Osteoblast (primary cell): ENCODE measurements around the gene ORC2. TPM values are rescaled to one million over a fixed set of nuclear protein-coding genes. Genes with fewer than 3 reads are reported as not detected.

Experiments
- DNase-seq: peaks from one replicate; pipeline ENCODE4 v3.0.0; 2011; ENCODE audit warnings: low spot score, mixed read lengths; ENCODE audit not compliant: insufficient read length; ENCODE audit errors: missing footprints
- H2AFZ ChIP-seq: 2 replicates; pipeline ENCODE4 v1.6.0; 2011; ENCODE audit warnings: mild to moderate bottlenecking, low read length
- H3K27ac ChIP-seq: 2 replicates; pipeline ENCODE4 v1.5.1; 2011; ENCODE audit warnings: mild to moderate bottlenecking, low read depth, low read length, moderate library complexity
- H3K27me3 ChIP-seq: 2 replicates; pipeline ENCODE4 v1.6.0; 2012; ENCODE audit warnings: mild to moderate bottlenecking, control low read depth, inconsistent platforms, low read length, moderate library complexity; ENCODE audit not compliant: insufficient read depth
- H3K36me3 ChIP-seq: 2 replicates; pipeline ENCODE4 v1.5.1; 2011; ENCODE audit warnings: mild to moderate bottlenecking, low read length, control low read depth, moderate library complexity; ENCODE audit not compliant: insufficient read depth
- H3K4me1 ChIP-seq: 2 replicates; pipeline ENCODE4 v1.5.1; 2011; ENCODE audit warnings: mild to moderate bottlenecking, low read length, control low read depth, moderate library complexity; ENCODE audit not compliant: insufficient read depth
- H3K4me2 ChIP-seq: 2 replicates; pipeline ENCODE4 v1.6.0; 2011; ENCODE audit warnings: mild to moderate bottlenecking, low read length; ENCODE audit not compliant: insufficient read depth
- H3K4me3 ChIP-seq: fragments of 200-600 bp; sonication (generic); 3 replicates; pipeline ENCODE4 v1.5.1; 2012; ENCODE audit warnings: mild to moderate bottlenecking, low read length, inconsistent platforms; ENCODE audit not compliant: insufficient read depth
- H3K79me2 ChIP-seq: 2 replicates; pipeline ENCODE4 v1.6.0; 2012; ENCODE audit warnings: mild to moderate bottlenecking, low read length, control low read depth, inconsistent platforms; ENCODE audit not compliant: insufficient read depth
- H3K9me3 ChIP-seq: 2 replicates; pipeline ENCODE4 v1.5.1; 2011; ENCODE audit warnings: low read depth, low read length, control low read depth
- H4K20me1 ChIP-seq: 2 replicates; pipeline ENCODE4 v1.6.0; 2012; ENCODE audit warnings: mild to moderate bottlenecking, low read length, control low read depth; ENCODE audit not compliant: insufficient read depth
- total RNA-seq: library from RNA; depleted of rRNA; stranded (reverse); fragments of >200 nt; gene quantifications from 2 replicates; pipeline ENCODE4 v1.2.3, GENCODE V29; 2012
- TF ChIP-seq, protein P1 (sequence below): IDR thresholded peaks from 2 replicates; pipeline ENCODE4 v1.5.1; 2011; ENCODE audit warnings: mild to moderate bottlenecking, low read depth, low read length, moderate library complexity; ENCODE audit errors: extremely low read depth

Gene ORC2
- 13.0 and 14.5 TPM in 2 replicates for total RNA-seq

DNA sequence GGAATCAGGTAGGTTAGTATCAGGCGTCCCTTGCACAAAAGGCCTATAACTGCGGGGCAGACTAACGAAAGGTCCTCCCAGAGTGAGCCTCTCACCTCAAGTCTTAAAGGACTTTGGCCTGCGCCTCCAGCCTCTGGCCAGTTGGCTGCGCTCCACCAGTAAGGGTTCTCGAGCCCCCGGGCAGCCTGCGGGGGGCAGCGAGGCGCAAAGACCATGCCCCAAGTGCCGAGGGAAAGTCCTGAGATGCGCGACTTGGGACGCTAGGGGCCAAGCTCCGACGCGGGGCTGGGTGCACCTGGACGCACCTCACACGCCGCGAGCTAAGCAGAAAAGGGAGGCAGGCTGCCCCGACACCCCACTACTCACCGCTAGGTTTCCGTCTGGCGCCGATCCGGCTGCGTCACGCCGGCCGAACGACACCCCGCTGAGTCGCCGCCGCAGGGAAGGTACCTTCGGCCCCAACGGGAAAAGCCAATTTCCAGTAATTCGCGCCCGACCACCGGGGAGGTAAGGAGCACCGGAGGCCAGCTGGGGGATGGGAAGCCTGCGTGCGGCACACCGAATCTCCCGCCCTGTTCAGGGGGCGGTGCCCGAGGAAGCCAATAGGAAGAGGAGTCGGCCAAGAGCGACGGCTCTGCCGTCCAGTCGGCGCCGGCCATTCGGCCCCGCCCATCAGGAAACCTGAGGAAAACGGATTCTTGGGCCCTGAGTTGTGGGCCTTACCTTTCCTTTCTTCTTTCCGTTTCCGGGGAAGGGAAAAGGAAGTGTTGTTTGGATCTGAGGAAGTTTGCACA, at the start of gene ORC2:
Gene ORC2 (minus strand): TSS at position 537 of the 794 bp plus-strand sequence. CDS start 5,537 bp downstream, outside the sequence.
- peak; percentile 93 for DNase-seq
- peak within 1 kb of the TSS; percentile 87 for H3K27ac ChIP-seq
- H4K20me1 ChIP-seq = no peaks in the 10 kb centered on the region
- H3K4me3 ChIP-seq = peak within 1 kb of the TSS; percentile 85
- H3K36me3 ChIP-seq = no peaks in the 10 kb centered on the region
- H3K79me2 ChIP-seq = peaks cover 49% of the 10 kb centered on the region
- TF ChIP-seq, protein P1, sequence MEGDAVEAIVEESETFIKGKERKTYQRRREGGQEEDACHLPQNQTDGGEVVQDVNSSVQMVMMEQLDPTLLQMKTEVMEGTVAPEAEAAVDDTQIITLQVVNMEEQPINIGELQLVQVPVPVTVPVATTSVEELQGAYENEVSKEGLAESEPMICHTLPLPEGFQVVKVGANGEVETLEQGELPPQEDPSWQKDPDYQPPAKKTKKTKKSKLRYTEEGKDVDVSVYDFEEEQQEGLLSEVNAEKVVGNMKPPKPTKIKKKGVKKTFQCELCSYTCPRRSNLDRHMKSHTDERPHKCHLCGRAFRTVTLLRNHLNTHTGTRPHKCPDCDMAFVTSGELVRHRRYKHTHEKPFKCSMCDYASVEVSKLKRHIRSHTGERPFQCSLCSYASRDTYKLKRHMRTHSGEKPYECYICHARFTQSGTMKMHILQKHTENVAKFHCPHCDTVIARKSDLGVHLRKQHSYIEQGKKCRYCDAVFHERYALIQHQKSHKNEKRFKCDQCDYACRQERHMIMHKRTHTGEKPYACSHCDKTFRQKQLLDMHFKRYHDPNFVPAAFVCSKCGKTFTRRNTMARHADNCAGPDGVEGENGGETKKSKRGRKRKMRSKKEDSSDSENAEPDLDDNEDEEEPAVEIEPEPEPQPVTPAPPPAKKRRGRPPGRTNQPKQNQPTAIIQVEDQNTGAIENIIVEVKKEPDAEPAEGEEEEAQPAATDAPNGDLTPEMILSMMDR = peak; percentile 48
- no peaks in the 10 kb centered on the region for H3K27me3 ChIP-seq
- H3K4me2 ChIP-seq = peak within 1 kb of the TSS; percentile 93
- peak within 1 kb of the TSS; percentile 93 for H2AFZ ChIP-seq
- peaks cover 32% of the 10 kb centered on the region for H3K4me1 ChIP-seq
- H3K9me3 ChIP-seq = no peaks in the 10 kb centered on the region

GRCh38 chr2:201008296-201008829, 44.9 kb upstream of the ORC2 start:
- H3K36me3 ChIP-seq = peaks cover 36% of the 10 kb centered on the region
- H4K20me1 ChIP-seq = no peaks in the 10 kb centered on the region
- H3K9me3 ChIP-seq = no peaks in the 10 kb centered on the region
- H3K4me2 ChIP-seq = no peak overlapping the region
- no peaks in the 10 kb centered on the region for H3K27me3 ChIP-seq
- H3K4me3 ChIP-seq = no peak overlapping the region
- no peaks in the 10 kb centered on the region for H3K79me2 ChIP-seq
- H3K4me1 ChIP-seq = no peaks in the 10 kb centered on the region
- TF ChIP-seq, protein P1 = no peak
- DNase-seq = no peak
- no peak overlapping the region for H2AFZ ChIP-seq
- no peak overlapping the region for H3K27ac ChIP-seq

GRCh38 chr2:201007584-201007998, 44.1 kb upstream of the ORC2 start:
- Histone ChIP-seq H3K27me3 (no peaks in the 10 kb centered on the region), H3K4me1 (no peaks in the 10 kb centered on the region), H3K4me3 (no peak overlapping the region), H3K27ac (no peak overlapping the region), H3K4me2 (no peak overlapping the region), H3K36me3 (peaks cover 36% of the 10 kb centered on the region), H3K79me2 (no peaks in the 10 kb centered on the region), H2AFZ (no peak overlapping the region), H3K9me3 (no peaks in the 10 kb centered on the region), H4K20me1 (no peaks in the 10 kb centered on the region)
- DNase-seq = no peak
- TF ChIP-seq, protein P1 = no peak

DNA sequence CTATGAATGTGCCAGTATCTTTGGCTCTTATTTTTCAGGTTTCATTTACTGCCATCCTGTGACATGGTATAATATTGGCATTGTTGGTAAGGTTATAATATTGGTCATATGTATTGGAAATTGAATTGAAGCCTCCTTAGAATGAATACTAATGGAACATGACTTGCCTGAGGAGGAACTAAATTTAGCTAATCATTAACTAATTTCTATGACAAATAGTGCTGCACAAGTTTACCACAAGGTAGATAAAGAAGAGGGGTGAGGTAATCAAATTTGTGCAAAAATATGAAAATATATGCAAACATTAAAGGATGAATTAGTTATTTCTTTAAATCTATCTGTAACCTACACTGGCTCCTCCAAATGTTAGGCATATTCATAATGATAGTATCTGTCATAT, 43.2 kb upstream of the ORC2 start:
- no peaks in the 10 kb centered on the region for H3K79me2 ChIP-seq
- H2AFZ ChIP-seq = no peak overlapping the region
- H3K36me3 ChIP-seq = peaks cover 36% of the 10 kb centered on the region
- no peaks in the 10 kb centered on the region for H3K27me3 ChIP-seq
- H3K27ac ChIP-seq = no peak overlapping the region
- DNase-seq = no peak
- no peak overlapping the region for H3K4me2 ChIP-seq
- H4K20me1 ChIP-seq = no peaks in the 10 kb centered on the region
- no peak overlapping the region for H3K4me3 ChIP-seq
- H3K9me3 ChIP-seq = no peaks in the 10 kb centered on the region
- no peaks in the 10 kb centered on the region for H3K4me1 ChIP-seq
- TF ChIP-seq, protein P1 = no peak
